Keratinocyte (primary cell): ENCODE data around the gene LAMA3.

ENCODE experiments used
- EZH2 ChIP-seq: IDR thresholded peaks from one replicate; pipeline ENCODE4 v1.6.1; 2012; ENCODE audit warnings: inconsistent platforms, mild to moderate bottlenecking, low read length, moderate library complexity
- TF ChIP-seq, protein P1 (sequence below), 3 experiments: IDR thresholded peaks in 1 of 3; conservative IDR thresholded peaks in 1 of 3; optimal IDR thresholded peaks in 1 of 3; 2 replicates in 2 of 3; 3 replicates in 1 of 3; pipeline versions ENCODE3 to v1.5.1; 2011; ENCODE audit warnings: low read length in 3 of 3, mild to moderate bottlenecking in 3 of 3, moderate library complexity in 2 of 3, control low read depth in 1 of 3, inconsistent platforms in 1 of 3; ENCODE audit not compliant: insufficient read depth in 2 of 3; ENCODE audit errors: extremely low read depth in 1 of 3

DNA sequence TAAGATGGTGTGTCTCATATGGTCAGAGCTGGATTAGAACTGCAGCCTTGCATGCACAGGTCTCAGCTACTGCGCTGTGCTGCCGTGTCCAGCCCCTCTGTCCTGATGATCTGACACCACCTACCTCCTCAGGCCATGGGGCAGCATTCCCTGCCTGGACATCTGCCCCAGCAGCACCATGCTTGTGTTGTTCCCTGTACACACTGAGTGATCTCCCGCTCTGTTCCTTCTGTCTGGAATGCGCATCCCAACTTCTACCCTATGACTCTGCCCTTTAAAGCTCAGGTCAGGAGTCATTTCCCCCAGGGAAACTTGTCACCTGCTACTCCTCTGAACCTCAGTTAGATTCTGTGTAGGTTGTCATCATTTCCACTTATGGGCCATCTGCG is 167.9 kb downstream of the LAMA3 start:
- TF ChIP-seq, protein P1, sequence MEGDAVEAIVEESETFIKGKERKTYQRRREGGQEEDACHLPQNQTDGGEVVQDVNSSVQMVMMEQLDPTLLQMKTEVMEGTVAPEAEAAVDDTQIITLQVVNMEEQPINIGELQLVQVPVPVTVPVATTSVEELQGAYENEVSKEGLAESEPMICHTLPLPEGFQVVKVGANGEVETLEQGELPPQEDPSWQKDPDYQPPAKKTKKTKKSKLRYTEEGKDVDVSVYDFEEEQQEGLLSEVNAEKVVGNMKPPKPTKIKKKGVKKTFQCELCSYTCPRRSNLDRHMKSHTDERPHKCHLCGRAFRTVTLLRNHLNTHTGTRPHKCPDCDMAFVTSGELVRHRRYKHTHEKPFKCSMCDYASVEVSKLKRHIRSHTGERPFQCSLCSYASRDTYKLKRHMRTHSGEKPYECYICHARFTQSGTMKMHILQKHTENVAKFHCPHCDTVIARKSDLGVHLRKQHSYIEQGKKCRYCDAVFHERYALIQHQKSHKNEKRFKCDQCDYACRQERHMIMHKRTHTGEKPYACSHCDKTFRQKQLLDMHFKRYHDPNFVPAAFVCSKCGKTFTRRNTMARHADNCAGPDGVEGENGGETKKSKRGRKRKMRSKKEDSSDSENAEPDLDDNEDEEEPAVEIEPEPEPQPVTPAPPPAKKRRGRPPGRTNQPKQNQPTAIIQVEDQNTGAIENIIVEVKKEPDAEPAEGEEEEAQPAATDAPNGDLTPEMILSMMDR (optimal IDR thresholded peaks at IDR 0.05 in 1 of 3, IDR thresholded peaks at IDR 0.05 in 1 of 3, conservative IDR thresholded peaks at IDR 0.05 in 1 of 3; ENCODE audit: extremely low read depth in 1 of 3, insufficient read depth in 2 of 3, low read length in 3 of 3), result no peak
- no peak for TF ChIP-seq EZH2
